NB4 (cell line): ENCODE results near the gene ADCY6.

Source experiments
- POLR2A ChIP-seq: IDR thresholded peaks from 2 replicates; pipeline ENCODE4 v1.6.1; 2011; ENCODE audit warnings: mild to moderate bottlenecking; ENCODE audit not compliant: insufficient read length; ENCODE audit errors: extremely low read depth
- TF ChIP-seq, protein P1 (sequence below): IDR thresholded peaks from one replicate; pipeline ENCODE4 v1.5.1; 2012; ENCODE audit warnings: low read depth, low read length
- TF ChIP-seq, protein P2 (sequence below): IDR thresholded peaks from 2 replicates; pipeline ENCODE4 v1.6.1; 2011; ENCODE audit warnings: low read depth, low read length

DNA sequence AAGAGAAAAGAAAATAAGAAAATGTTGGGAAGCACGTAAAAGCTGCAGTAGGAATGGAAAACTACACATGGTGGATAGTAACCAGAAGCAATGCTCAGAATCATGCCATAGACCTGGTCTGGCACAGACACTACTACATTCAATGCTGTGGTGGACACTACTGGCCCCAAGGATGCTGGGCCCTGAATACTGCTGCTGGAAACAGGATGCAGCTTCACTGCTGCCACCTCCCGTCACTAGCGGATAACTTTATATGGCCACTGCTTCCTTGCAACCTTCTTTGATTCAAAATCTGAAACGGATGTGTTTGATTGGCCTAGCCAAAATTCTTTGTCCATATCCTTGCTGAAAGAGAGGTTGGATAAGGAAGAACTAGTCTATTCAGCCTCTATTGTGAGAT is 30.7 kb downstream of the ADCY6 start:
- no peak for TF ChIP-seq POLR2A
- TF ChIP-seq, protein P1, sequence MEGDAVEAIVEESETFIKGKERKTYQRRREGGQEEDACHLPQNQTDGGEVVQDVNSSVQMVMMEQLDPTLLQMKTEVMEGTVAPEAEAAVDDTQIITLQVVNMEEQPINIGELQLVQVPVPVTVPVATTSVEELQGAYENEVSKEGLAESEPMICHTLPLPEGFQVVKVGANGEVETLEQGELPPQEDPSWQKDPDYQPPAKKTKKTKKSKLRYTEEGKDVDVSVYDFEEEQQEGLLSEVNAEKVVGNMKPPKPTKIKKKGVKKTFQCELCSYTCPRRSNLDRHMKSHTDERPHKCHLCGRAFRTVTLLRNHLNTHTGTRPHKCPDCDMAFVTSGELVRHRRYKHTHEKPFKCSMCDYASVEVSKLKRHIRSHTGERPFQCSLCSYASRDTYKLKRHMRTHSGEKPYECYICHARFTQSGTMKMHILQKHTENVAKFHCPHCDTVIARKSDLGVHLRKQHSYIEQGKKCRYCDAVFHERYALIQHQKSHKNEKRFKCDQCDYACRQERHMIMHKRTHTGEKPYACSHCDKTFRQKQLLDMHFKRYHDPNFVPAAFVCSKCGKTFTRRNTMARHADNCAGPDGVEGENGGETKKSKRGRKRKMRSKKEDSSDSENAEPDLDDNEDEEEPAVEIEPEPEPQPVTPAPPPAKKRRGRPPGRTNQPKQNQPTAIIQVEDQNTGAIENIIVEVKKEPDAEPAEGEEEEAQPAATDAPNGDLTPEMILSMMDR = no peak
- TF ChIP-seq, protein P2, sequence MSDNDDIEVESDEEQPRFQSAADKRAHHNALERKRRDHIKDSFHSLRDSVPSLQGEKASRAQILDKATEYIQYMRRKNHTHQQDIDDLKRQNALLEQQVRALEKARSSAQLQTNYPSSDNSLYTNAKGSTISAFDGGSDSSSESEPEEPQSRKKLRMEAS = no peak
